ENCODE measurements around the gene MINDY4B.

Gene MINDY4B

GRCh38 chr3:150848864-150849263, 56.4 kb downstream of the MINDY4B start:
- H3K27ac ChIP-seq, result no peak overlapping the region
- POLR2A ChIA-PET (ENCODE audit: low non-redundant PET), result no interaction called here
- no peak for DNase-seq (ENCODE audit: low spot score)
- CTCF ChIA-PET, result interaction anchor here (0.6 kb wide), 1 partner anchor 330 kb away, joined by 3 read pairs; no protein-coding TSS in a partner anchor
- TF ChIP-seq, protein P1, sequence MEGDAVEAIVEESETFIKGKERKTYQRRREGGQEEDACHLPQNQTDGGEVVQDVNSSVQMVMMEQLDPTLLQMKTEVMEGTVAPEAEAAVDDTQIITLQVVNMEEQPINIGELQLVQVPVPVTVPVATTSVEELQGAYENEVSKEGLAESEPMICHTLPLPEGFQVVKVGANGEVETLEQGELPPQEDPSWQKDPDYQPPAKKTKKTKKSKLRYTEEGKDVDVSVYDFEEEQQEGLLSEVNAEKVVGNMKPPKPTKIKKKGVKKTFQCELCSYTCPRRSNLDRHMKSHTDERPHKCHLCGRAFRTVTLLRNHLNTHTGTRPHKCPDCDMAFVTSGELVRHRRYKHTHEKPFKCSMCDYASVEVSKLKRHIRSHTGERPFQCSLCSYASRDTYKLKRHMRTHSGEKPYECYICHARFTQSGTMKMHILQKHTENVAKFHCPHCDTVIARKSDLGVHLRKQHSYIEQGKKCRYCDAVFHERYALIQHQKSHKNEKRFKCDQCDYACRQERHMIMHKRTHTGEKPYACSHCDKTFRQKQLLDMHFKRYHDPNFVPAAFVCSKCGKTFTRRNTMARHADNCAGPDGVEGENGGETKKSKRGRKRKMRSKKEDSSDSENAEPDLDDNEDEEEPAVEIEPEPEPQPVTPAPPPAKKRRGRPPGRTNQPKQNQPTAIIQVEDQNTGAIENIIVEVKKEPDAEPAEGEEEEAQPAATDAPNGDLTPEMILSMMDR (conservative IDR thresholded peaks at IDR 0.05; ENCODE audit: low read depth), result no peak

- CTCF ChIA-PET, result no interaction called here
- TF ChIP-seq, protein P1 (conservative IDR thresholded peaks at IDR 0.05; ENCODE audit: low read depth), result no peak
- no peak for DNase-seq (ENCODE audit: low spot score)
- POLR2A ChIA-PET (ENCODE audit: low non-redundant PET), result no interaction called here
- H3K27ac ChIP-seq, result no peak overlapping the region
Measured at GRCh38 chr3:150847433-150847832, 57.8 kb downstream of the MINDY4B start.

DNA sequence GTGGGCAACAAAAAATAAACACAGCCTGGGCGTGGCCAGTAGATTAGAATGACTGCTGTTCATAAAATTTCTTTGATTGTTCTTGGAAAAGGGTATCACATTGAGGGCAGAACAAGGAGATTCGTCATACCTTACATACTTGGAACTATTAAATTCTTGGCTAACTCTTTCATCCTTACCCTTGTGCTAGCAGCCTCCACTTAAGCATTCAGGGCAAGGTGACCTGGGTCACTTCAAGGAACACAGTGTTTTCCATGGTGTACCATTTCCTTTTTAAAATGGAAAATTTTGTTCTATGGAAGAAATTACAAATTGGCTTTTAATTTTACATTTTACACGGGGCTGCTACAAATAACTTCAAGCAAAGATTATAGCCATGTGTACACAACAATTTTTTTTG, 60.8 kb downstream of the MINDY4B start:
- TF ChIP-seq, protein P1 (conservative IDR thresholded peaks at IDR 0.05; ENCODE audit: low read depth), result no peak
- CTCF ChIA-PET, result no interaction called here
- POLR2A ChIA-PET (ENCODE audit: low non-redundant PET), result no interaction called here
- H3K27ac ChIP-seq, result no peak overlapping the region
- no peak for DNase-seq (ENCODE audit: low spot score)

- CTCF ChIA-PET, result no interaction called here
- no peak for DNase-seq (ENCODE audit: low spot score)
- POLR2A ChIA-PET (ENCODE audit: low non-redundant PET), result no interaction called here
- TF ChIP-seq, protein P1 (conservative IDR thresholded peaks at IDR 0.05; ENCODE audit: low read depth), result no peak
- no peak overlapping the region for H3K27ac ChIP-seq
Measured at GRCh38 chr3:150843241-150843640, 62.0 kb downstream of the MINDY4B start.

- ChIA-PET POLR2A (ENCODE audit: low non-redundant PET) (no interaction called here), CTCF (no interaction called here)
- TF ChIP-seq, protein P1 (conservative IDR thresholded peaks at IDR 0.05; ENCODE audit: low read depth), result no peak
- no peak for DNase-seq (ENCODE audit: low spot score)
- no peak overlapping the region for H3K27ac ChIP-seq
Measured at GRCh38 chr3:150840802-150841515, 64.3 kb downstream of the MINDY4B start.

GRCh38 chr3:150830745-150831144, 74.5 kb downstream of the MINDY4B start:
- DNase-seq (ENCODE audit: low spot score), result no peak
- TF ChIP-seq, protein P1 (conservative IDR thresholded peaks at IDR 0.05; ENCODE audit: low read depth), result no peak
- ChIA-PET POLR2A (ENCODE audit: low non-redundant PET) (no interaction called here), CTCF (interaction anchor here (0.6 to 1.2 kb wide), 2 partner anchors 18 to 729 kb away, joined by 3 read pairs; no protein-coding TSS in a partner anchor)
- H3K27ac ChIP-seq, result no peak overlapping the region

Measured in RWPE1 (cell line).